Activated T-helper 1 cell treated with Interleukin-2 at 50 U/mL for 16 hours (primary cell): ENCODE data around the gene C22orf39.
A peak's percentile ranks its signal among the peaks of the same experiment; 100 is the strongest.

Experiments used
- DNase-seq: peaks from one replicate; pipeline ENCODE4 v3.0.0-alpha.2; 2020; ENCODE audit warnings: low read depth

The C22orf39 gene, protein sequence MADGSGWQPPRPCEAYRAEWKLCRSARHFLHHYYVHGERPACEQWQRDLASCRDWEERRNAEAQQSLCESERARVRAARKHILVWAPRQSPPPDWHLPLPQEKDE

GRCh38 chr22:19447330-19448075 is at the start of gene C22orf39:
C22orf39 (minus strand) TSS chr22:19447711; CDS start chr22:19447688, 23 bp downstream.
- peak; percentile 82 for DNase-seq

DNA sequence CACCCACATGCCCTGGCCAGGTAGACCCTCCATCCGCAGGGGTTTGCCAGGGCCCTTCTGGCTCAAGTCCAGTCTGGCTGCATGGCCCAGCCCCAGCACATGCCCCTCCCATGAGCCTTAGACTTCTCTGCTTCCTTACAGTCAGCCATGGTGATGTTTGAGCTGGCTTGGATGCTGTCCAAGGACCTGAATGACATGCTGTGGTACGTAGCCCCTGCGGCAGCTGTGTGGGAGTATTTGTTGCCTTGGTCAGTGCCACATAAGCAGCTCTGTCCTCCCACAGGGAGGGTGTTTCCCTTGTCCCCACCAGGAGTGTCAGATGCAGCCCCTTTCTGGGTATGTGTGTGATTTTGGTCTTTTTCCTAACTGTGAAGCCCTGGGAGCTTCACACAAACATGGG is 49.7 kb upstream of the C22orf39 start:
- no peak for DNase-seq

DNA sequence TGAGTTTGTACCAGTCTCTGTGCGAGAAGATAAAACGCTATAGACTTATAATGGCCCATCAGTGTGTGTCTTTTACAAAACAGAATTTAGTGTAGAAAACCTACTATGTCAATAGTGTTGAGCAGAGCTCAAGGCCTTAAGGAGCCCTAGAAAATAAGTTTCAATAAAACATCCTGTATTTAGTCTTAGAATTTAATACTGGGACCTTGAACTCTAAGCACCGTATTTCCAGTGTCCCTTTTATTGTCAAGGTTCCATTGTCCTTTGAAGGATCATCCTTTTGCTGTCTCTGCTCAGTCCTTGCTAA is 48.8 kb upstream of the C22orf39 start:
- no peak for DNase-seq

DNA sequence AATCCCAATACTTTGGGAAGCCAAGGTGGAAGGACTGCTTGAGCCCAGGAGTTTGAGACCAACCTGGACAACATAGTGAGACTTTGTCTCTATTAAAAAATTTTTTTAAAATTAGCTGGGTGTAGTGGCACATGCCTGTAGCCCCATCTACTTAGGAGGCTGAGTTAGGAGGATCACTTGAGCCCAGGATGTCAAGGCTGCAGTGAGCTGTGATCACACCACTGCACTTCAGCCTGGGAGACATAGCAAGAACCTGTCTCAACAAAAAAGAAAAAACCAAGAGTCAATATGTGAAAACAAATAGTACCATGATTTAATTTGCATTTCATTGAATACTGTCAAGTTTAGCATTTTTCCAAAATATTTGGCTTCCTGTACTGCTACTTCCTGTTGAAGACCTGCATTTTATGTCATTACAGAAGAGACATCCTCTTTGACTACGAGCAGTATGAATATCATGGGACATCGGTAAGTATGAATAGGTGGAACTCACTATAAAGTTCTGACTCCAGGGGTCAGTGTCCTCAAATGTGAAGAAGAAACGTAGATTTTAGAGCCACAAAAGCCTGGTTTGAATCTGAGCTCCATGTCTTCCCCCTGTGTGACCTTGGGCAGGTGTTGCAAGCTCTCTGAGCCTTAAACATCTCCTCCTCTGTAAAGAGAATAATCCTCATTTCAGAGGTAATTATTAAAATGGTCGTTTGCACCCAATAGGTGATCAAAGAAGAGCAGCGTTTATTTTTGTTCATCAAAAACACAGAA is 48.2 kb upstream of the C22orf39 start:
- no peak for DNase-seq

DNA sequence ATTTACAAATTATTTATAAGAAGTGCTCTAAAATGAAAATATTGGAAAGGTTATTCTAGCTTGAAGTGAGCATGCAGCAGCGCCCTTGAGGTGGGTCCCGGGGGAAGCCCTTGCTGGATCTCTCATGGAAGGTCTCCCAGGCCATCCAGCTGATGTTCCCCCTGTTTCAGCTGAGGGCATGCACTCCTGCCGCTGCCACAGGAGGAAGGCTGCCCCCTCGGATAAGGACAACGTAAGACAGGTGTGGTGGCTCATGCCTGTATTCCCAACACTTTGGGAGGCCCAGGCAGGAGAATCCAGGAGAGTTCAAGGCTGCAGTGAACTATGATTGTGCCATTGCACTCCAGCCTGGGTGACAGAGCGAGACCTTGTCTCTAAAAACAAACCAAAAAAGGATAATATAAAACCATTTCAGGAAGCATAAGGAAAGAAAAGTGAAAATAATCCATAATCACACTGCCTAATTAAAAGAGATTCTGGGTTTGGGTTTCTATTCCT is 47.2 kb upstream of the C22orf39 start:
- no peak for DNase-seq

- no peak for DNase-seq
Observed at GRCh38 chr22:19494001-19494560, 46.6 kb upstream of the C22orf39 start.

DNA sequence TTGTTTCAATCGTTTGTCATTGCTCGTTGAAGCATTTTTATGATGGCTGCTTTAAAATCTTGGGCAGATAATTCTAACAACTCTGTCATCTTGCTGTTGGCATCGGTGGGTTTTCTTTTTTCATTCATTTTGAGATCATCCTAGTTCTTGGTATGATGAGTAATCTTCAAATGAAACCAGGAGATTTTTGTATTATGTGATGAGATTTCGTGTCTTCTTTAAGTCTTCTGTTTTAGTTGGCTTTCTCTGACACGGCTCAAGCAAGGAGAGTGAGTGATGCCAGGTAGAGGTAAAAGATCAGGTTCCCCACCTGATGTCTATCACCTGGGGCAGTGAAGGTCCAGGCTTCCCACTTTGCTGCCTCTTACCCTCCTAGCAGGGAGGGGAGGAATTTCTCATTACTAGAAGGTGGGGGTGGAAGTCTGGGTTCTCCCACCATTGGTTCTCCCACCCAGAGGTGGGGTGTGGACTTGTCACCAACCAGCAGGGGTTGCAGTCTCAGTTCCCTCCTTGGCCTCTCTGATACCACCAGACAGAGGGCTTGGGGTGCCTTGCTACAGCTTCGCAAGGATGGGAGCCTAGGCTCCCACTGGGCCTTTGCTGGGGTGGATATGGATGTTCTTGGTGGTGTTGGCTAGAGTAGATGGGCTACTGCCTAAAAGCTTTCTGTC is 45.1 kb upstream of the C22orf39 start:
- no peak for DNase-seq

DNA sequence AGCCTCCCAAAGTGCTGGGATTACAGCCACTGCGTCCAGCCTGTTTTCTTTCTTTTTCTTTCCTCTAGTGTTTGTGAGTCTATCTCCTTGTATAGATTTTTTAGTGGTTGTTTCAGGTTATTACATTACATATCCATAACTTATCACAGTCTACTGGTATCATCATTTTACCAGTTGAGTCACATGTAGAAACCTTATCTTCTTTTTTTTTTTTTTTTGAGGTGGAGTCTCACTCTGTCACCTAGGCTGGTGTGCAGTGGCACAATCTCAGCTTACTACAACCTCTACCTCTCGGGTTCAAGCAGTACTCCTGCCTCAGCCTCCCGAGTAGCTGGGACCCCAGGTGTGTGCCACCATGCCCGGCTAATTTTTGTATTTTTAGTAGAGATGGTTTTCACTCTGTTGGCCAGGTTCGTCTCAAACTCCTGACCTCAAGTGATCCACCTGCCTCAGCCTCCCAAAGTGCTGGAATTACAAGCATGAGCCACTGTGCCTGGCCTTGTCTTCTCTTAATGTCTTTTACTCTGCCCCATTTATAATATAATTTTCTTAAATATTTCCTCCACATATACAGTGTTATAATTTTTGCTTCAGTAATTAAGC is 43.2 kb upstream of the C22orf39 start:
- no peak for DNase-seq

DNA sequence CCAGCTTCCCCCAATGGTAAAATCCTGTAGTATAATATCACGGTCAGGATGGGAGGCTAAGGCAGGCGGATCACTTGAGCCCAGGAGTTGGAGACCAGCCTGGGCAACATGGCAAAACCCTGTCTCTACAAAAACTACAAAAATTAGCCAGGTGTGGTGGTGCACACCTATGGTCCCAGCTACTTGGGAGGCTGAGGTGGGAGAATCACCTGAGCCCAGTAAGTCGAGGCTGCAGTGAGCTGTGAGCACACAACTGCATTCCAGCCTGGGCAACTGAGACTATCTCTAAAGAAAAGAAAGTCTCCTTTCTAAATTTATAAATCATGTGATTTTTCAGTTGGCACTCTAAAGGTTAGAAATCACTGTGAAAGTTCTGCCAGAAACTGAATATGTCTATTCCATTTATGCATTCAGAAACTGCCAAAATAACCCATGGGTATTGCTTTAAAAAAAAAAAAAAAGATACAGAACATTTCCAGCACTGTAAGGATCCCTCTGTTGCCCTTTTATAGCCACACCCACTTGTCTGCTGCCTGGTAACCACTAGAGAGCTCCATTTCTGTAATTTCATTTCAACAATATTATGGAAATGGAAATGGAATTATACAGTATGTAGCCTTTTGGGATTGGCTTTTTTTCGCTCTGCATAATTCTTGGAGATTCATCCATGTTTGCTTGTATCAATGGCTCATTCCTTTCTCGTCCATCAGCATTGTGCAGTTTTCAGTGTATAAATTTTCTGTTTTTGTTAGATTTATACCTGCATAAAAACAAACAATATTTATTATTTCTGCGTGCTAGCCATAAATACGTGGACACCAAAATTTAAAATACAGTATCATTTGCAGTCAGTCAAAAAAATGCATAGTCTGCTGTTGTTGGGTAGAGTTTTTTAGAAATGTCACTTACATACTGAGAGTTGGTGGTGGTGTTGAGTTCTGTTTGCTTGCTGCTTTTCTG is 41.7 kb upstream of the C22orf39 start:
- DNase-seq: no peak

DNA sequence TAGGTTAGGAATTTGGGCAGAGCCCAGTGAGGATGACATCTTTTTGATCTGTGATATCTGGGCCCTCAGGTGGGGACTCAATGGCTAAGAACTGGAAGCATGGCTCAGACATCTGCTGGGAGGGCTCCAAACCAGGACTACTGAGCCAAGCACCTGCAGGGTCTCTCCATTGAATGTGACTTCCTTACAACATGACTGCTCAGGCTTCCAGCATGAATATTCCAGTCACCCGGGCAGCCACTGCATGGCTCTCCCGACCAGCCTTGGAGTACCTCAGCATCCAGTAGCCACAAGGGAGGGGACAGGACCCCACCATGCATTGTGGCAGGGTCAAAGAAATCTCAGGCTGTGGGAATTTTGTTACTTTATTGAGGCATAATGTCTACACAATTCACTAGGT is 40.8 kb upstream of the C22orf39 start:
- no peak for DNase-seq

DNA sequence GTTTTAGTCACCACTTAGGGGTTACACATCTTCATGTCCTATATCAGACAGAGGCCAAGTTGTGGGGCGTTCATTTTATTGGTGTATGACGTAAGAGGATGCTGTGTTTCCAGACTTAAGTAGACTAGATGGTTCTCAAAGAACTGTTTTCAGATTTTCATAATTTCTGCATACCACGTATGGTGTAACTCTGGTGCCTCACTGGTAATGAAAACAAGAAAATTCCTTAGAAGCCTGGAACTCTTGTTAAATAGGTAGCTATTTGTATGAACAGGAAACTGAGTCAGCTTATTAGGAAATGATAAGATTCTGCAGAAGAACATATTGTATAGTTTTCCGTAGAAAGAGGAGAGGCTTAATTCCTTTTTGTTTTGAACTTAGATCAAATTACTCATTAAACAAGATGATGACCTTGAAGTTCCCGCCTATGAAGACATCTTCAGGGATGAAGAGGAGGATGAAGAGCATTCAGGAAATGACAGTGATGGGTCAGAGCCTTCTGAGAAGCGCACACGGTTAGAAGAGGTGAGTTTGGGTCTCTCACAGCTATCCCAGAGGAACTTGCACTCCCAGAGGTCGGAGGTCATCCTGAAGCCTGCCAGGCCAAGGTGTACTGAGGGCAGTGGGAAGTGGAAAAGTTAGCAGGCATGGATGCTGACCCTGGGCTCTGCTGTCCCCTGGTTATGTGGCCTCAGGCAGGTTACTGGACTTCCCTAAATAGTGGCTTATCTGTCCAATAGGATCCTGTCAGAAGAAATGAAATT is 36.2 kb upstream of the C22orf39 start:
- no peak for DNase-seq

GRCh38 chr22:19482297-19482696 is 34.8 kb upstream of the C22orf39 start:
- DNase-seq: no peak

- no peak for DNase-seq
Observed at GRCh38 chr22:19480789-19481188, 33.3 kb upstream of the C22orf39 start.

DNA sequence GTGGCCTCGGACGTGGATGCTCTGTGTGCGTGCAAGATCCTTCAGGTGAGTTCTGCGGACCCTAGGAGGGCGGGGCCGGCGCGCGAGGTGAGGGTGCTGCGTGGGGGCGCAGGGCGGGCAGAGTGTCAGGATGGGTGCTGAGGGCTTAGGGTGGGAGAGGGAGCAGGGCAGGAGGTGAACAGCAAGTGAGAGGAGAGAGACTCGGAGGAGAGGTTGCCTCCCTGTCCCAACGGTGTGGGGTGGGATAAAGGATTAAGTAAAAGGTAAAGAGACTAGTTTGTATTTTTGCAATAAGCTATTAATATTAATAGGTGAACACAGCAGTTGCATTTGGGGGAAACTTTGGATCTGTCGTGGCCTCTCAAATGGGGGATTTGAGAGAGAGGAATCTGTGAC is 32.7 kb upstream of the C22orf39 start:
- no peak for DNase-seq

DNA sequence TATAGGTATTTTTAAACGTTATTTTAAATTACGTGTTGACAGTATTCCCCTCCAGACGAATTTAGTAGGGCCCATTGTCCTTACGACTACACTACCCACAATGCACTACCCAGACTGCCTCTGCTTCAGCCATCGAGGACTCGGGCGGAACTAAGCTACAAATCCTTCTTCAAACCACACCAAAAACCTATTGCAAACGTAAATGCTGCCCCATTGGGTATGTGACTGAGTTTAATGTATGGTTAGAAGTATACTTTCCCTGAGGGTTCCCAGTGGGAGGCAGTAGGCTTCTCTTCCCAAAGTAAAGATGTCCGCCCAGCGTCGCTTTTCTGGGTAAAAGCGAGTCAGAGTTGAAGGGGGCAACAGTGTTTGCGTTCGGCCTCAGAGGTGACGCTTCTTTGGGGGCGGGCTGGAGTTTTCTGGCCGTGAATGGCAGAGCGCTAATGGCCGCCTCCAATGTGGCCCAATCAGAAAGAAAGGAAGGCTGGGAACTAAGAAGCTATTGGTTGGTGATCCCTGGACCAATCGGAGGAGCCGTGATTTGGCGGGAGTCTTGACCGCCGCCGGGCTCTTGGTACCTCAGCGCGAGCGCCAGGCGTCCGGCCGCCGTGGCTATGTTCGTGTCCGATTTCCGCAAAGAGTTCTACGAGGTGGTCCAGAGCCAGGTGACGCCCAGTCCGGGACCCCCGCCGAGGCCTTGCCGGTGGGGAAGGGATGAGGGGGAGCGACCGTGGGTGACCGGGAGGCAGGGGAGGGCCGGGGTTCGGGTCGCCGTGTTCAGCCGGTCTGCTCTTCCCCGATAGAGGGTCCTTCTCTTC is 32.1 kb upstream of the C22orf39 start, which contains the start of gene CDC45:
Gene CDC45 (plus strand): TSS at position 566 of the 818 bp plus-strand sequence. CDS start 49 bp downstream, at position 615.
- peak; percentile 86 for DNase-seq

- peak; percentile 70 for DNase-seq
Observed at GRCh38 chr22:19478901-19479354, 31.4 kb upstream of the C22orf39 start, which contains the start of gene UFD1. UFD1 (minus strand) TSS chr22:19479193; CDS start chr22:19479085, 108 bp downstream.

GRCh38 chr22:19478045-19478900 is 30.8 kb upstream of the C22orf39 start:
- no peak for DNase-seq
